Prostate gland (tissue), 2 donors: Measurements from ENCODE around the gene PDE4D. TPM values are rescaled to one million over a fixed set of nuclear protein-coding genes. Genes with fewer than 3 reads are reported as not detected.
A peak's percentile ranks its signal among the peaks of the same experiment; 100 is the strongest.

ENCODE experiments used
- DNase-seq: peaks from one replicate; pipeline ENCODE4 v3.0.0-alpha.2; 2019; ENCODE audit warnings: low spot score
- H3K27ac ChIP-seq, 2 donors: fragments of 200-600 bp; sonication (generic); 2 replicates each; pipeline ENCODE4 v1.5.1; 2017 to 2019
- H3K27me3 ChIP-seq: fragments of 200-600 bp; sonication (generic); replicated peaks from 2 replicates; pipeline ENCODE4 v1.5.1; 2019; ENCODE audit not compliant: insufficient read depth
- H3K36me3 ChIP-seq, 2 donors: fragments of 200-600 bp; sonication (generic); 1 replicate in 1 of 2; 2 replicates in 1 of 2; pipeline versions ENCODE4 v1.5.1 to v1.8.1; 2017 to 2019
- H3K4me1 ChIP-seq: fragments of 200-600 bp; sonication (generic); replicated peaks from 2 replicates; pipeline ENCODE4 v1.5.1; 2019
- H3K4me3 ChIP-seq, 2 donors: fragments of 200-600 bp; sonication (generic); 2 replicates each; pipeline ENCODE4 v1.5.1; 2017 to 2019
- H3K9me3 ChIP-seq: fragments of 200-600 bp; sonication (generic); 2 replicates; pipeline ENCODE4 v1.5.1; 2017
- POLR2A ChIP-seq: fragments of 450-650 bp; IDR thresholded peaks from one replicate; pipeline ENCODE4 v1.6.1; 2016; ENCODE audit warnings: antibody characterized with exemption, mild to moderate bottlenecking
- POLR2AphosphoS5 ChIP-seq: sonication (generic); formaldehyde crosslinking; IDR thresholded peaks from one replicate; pipeline ENCODE4 v1.6.1; 2017; ENCODE audit warnings: antibody characterized with exemption
- WGBS: methylation state at CpG from one replicate; pipeline ENCODE4 v1.1.5; 2018; 5-methylcytosine and 5-hydroxymethylcytosine counted together
- intact Hi-C: fragments of 100-400 bp; cut with DNase I; formaldehyde crosslinking; loops from one replicate; pipeline ENCODE4 v1.14.2; 2022
- total RNA-seq, 2 donors: library from RNA; depleted of rRNA; stranded (reverse); fragments of >200 nt; gene quantifications; one replicate each; pipeline ENCODE4 v1.1.0, GENCODE V29; 2016
- TF ChIP-seq, protein P1 (sequence below), 4 experiments: fragments of 200-600 bp in 2 of 4; fragments of 450-650 bp in 2 of 4; sonication (generic) in 2 of 4; IDR thresholded peaks; 1 replicate in 3 of 4; 2 replicates in 1 of 4; pipeline ENCODE4 v1.5.1; 2016 to 2019; ENCODE audit warnings: antibody characterized with exemption in 4 of 4, mild to moderate bottlenecking in 2 of 4, moderate library complexity in 2 of 4

PDE4D gene
- total RNA-seq, 2 donors from 2014 or later = 64.2 to 75.6 TPM

DNA sequence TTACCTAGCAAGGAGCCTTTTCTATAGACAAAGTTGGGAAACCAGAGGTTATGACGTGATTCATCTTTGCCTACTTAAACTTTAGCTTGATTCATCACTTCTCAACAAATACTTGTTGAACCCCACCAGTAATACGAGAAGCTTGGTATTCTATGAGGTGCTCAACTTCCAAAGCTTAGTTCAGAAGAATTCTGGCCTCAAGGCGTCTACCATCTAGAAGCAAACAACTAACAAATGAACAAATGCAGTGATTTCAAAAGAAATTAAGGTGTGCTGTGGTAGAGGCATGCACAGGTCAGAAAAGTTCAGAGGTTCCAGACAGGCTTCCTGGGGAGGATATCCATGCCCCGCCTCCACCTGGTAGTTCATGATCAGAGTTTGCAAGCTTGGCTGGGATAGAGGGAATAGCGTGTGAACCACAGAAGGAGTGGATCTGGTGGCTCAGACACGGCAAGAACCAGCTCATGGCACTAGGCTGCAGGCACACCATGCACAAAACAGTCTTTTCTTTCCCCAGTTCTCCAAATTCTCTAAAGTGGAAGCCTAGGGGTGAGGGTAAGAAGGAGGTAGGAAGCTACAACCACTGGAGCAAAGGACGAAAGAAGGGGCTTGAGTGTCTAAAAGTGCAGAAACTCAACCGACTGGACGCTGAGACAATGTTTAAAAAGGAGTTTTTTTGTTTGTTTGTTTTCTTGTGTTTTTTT lies 837.6 kb downstream of the PDE4D start:
- no peaks in the 10 kb centered on the region for H3K9me3 ChIP-seq
- WGBS = 86% methylated on average over 9 of the region's 9 CpGs
- intact Hi-C loops = no loop called here
- TF ChIP-seq POLR2AphosphoS5 (no peak), POLR2A (no peak)
- TF ChIP-seq, protein P1, sequence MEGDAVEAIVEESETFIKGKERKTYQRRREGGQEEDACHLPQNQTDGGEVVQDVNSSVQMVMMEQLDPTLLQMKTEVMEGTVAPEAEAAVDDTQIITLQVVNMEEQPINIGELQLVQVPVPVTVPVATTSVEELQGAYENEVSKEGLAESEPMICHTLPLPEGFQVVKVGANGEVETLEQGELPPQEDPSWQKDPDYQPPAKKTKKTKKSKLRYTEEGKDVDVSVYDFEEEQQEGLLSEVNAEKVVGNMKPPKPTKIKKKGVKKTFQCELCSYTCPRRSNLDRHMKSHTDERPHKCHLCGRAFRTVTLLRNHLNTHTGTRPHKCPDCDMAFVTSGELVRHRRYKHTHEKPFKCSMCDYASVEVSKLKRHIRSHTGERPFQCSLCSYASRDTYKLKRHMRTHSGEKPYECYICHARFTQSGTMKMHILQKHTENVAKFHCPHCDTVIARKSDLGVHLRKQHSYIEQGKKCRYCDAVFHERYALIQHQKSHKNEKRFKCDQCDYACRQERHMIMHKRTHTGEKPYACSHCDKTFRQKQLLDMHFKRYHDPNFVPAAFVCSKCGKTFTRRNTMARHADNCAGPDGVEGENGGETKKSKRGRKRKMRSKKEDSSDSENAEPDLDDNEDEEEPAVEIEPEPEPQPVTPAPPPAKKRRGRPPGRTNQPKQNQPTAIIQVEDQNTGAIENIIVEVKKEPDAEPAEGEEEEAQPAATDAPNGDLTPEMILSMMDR (IDR thresholded peaks at IDR 0.05) = no peak
- no peak for DNase-seq
- H3K4me1 ChIP-seq = no peaks in the 10 kb centered on the region
- no peaks in the 10 kb centered on the region for H3K36me3 ChIP-seq
- H3K27ac ChIP-seq = no peak overlapping the region
- H3K27me3 ChIP-seq = no peaks in the 10 kb centered on the region
- H3K4me3 ChIP-seq = no peak overlapping the region

- DNase-seq = no peak
- TF ChIP-seq, protein P1 (IDR thresholded peaks at IDR 0.05) = no peak
- TF ChIP-seq POLR2AphosphoS5 (no peak), POLR2A (no peak)
- no peaks in the 10 kb centered on the region for H3K9me3 ChIP-seq
- H3K4me3 ChIP-seq = no peak overlapping the region
- WGBS = 98% methylated on average over 3 of the region's 3 CpGs
- no peaks in the 10 kb centered on the region for H3K27me3 ChIP-seq
- H3K27ac ChIP-seq = no peak overlapping the region
- no peaks in the 10 kb centered on the region for H3K4me1 ChIP-seq
- no peaks in the 10 kb centered on the region for H3K36me3 ChIP-seq
- intact Hi-C loops = no loop called here
Measured at GRCh38 chr5:59054963-59055528, 838.5 kb downstream of the PDE4D start.

DNA sequence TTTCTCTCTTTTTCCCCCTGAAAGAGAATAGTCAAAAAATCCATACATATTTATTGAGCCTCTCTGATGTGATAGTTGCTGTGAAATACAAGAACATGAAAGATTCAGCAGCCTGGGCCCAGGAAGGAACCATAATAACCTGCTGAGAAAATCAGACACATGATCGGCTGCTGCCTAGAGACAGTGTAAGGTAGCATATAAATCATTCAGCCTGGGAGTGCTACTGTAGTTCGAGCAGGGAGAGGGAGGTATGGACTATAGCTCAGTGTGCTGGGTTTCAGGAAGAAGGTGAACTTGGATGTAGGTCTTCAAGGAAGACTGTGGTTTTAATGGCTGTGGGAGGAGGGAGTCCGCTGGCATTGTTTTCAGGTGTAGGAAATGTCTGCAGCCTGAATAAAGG lies 841.6 kb downstream of the PDE4D start:
- 86% methylated on average over 3 of the region's 3 CpGs for WGBS
- Histone ChIP-seq H3K27me3 (no peaks in the 10 kb centered on the region), H3K4me1 (no peaks in the 10 kb centered on the region), H3K4me3 (no peak overlapping the region), H3K36me3 (no peaks in the 10 kb centered on the region), H3K9me3 (no peaks in the 10 kb centered on the region), H3K27ac (no peak overlapping the region)
- no peak for DNase-seq
- intact Hi-C loops = no loop called here
- TF ChIP-seq, protein P1 (IDR thresholded peaks at IDR 0.05) = no peak
- no peak for TF ChIP-seq POLR2A
- no peak for TF ChIP-seq POLR2AphosphoS5

DNA sequence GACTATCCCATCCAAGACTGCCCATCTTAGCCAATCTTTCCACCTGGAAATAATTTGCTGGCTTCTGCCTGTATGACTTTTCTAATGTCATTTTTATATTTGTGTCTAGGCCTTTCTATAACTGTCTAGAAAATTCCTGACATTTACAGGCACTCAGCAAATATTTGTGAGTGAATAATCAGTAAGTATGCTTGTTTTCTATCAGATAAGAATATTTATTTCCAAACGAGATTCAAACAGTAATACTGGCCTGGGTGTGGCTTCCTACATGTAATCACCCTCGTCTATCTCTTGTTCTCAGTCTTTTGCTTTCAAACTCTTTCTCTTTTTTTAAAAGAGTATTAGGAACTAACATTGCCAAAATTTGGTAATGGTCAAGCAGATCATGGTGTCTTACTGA lies 844.4 kb downstream of the PDE4D start:
- WGBS = 14% methylated on average over 2 of the region's 2 CpGs
- no peak overlapping the region for H3K27ac ChIP-seq

More for the DNA sequence above, 844.4 kb downstream of the PDE4D start:
- no peak for DNase-seq
- no peaks in the 10 kb centered on the region for H3K27me3 ChIP-seq
- no peaks in the 10 kb centered on the region for H3K36me3 ChIP-seq
- H3K4me3 ChIP-seq = no peak overlapping the region
- intact Hi-C loops = no loop called here
- no peaks in the 10 kb centered on the region for H3K4me1 ChIP-seq
- TF ChIP-seq POLR2AphosphoS5 = peak; percentile 34
- TF ChIP-seq, protein P1 (IDR thresholded peaks at IDR 0.05) = no peak
- H3K9me3 ChIP-seq = no peaks in the 10 kb centered on the region
